GM18520 (cell line): ENCODE data around the gene CCDC144A.
"Not testable (repeated sequence)": the region's sequence is repeated elsewhere in the genome, so short reads cannot be mapped to it uniquely, and the experiment has no call there.

Source experiments
- ATAC-seq: cut with Tn5 transposase; IDR thresholded peaks from one replicate; pipeline ENCODE4 v1.9.1; 2021; ENCODE audit not compliant: unreplicated experiment

CCDC144A gene, protein sequence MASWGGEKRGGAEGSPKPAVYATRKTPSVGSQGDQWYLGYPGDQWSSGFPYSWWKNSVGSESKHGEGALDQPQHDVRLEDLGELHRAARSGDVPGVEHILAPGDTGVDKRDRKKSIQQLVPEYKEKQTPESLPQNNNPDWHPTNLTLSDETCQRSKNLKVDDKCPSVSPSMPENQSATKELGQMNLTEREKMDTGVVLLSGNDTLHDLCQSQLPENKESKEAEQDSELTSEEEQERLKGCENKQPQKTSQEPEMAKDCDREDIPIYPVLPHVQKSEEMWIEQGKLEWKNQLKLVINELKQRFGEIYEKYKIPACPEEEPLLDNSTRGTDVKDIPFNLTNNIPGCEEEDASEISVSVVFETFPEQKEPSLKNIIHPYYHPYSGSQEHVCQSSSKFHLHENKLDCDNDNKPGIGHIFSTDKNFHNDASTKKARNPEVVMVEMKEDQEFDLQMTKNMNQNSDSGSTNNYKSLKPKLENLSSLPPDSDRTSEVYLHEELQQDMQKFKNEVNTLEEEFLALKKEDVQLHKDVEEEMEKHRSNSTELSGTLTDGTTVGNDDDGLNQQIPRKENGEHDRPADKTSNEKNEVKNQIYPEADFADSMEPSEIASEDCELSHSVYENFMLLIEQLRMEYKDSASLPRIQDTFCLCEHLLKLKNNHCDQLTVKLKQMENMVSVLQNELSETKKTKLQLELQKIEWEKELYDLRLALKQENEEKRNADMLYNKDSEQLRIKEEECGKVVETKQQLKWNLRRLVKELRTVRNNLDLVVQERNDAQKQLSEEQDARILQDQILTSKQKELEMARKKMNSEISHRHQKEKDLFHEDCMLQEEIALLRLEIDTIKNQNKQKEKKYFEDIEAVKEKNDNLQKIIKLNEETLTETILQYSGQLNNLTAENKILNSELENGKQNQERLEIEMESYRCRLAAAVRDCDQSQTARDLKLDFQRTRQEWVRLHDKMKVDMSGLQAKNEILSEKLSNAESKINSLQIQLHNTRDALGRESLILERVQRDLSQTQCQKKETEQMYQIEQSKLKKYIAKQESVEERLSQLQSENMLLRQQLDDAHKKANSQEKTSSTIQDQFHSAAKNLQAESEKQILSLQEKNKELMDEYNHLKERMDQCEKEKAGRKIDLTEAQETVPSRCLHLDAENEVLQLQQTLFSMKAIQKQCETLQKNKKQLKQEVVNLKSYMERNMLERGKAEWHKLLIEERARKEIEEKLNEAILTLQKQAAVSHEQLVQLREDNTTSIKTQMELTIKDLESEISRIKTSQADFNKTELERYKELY (N-terminal part only)

GRCh38 chr17:16689731-16690281 is at the start of gene CCDC144A:
Gene CCDC144A (plus strand): TSS chr17:16690241. CDS start chr17:16690401, 160 bp downstream.
- not testable (repeated sequence) for ATAC-seq

- ATAC-seq = no peak
These were observed 40.5 kb upstream of the CCDC144A start for GRCh38 chr17:16649585-16649984.

DNA sequence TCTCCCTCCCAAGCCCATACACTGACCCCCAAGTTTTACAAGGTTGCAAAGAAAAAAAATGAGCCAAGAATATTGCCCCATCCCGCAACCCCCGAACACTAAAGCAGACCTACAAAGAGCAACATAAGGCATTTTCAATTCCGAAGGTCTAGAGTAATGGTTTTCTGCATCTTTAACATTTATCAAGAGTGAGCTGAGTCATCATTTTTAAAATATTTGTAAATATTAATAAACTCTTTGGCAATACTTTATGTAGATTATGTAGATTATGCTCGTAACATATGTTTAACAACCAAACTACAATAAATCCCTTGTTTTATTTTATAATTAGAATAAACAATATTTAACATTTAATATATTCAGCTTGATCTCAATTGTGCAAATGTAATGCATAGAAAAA is 37.8 kb upstream of the CCDC144A start:
- ATAC-seq = no peak

DNA sequence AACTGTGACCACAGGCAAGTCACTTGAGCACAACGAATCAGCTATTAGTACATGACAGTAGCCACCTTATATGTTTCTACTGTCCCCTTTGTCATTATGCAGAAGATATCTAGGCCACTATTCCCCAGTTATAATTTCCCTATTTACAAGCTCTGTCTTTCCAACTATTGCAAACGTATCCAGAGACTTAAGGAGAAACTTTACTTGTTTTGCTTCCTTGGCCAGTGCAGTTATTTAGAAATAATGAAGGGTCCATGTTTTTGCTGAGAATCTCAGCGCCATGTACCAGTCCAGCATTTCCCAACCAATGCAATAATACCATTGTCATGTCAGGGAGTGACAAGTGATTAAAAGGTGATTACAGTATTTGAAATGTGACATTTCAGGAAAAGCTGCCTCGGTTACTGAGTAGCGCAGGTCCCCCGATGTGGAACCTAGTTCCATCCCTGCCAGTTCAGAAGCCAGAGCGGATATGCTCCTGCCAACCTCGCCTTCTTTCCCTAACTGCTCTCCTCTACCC is 37.1 kb upstream of the CCDC144A start:
- no peak for ATAC-seq

GRCh38 chr17:16653367-16654041 is 36.5 kb upstream of the CCDC144A start, which contains the start of gene ZNF624:
Gene ZNF624 (minus strand): TSS chr17:16653850.
- peak; percentile 84 for ATAC-seq

GRCh38 chr17:16661217-16661616 is 28.8 kb upstream of the CCDC144A start:
- no peak for ATAC-seq

GRCh38 chr17:16662936-16663335 is 27.1 kb upstream of the CCDC144A start:
- no peak for ATAC-seq

GRCh38 chr17:16666553-16666906 is 23.5 kb upstream of the CCDC144A start:
- not testable (repeated sequence) for ATAC-seq

GRCh38 chr17:16666907-16667636 is 23.0 kb upstream of the CCDC144A start:
- not testable (repeated sequence) for ATAC-seq

- no peak for ATAC-seq
These were observed 13.3 kb upstream of the CCDC144A start for GRCh38 chr17:16676676-16677268.

GRCh38 chr17:16683290-16684138 is 6.5 kb upstream of the CCDC144A start:
- ATAC-seq = not testable (repeated sequence)

DNA sequence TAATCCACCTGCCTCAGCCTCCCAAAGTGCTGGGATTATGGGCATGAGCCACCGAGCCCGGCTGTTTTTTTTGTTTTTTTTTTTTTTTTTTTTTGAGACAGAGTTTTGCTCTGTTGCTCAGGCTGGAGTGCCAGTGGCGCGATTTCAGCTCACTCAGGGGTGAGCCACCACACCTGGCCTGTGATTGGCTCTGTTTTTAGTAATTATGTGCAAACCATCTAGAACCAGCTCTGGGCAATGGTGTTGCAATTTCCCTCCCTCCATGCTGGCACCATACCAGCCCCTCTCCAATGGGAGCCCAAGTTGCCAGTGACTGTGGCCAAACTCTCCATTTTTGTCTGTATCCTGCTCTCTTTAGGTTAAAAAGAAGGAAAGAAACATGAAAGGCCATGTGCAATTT is 4.0 kb upstream of the CCDC144A start:
- not testable (repeated sequence) for ATAC-seq

DNA sequence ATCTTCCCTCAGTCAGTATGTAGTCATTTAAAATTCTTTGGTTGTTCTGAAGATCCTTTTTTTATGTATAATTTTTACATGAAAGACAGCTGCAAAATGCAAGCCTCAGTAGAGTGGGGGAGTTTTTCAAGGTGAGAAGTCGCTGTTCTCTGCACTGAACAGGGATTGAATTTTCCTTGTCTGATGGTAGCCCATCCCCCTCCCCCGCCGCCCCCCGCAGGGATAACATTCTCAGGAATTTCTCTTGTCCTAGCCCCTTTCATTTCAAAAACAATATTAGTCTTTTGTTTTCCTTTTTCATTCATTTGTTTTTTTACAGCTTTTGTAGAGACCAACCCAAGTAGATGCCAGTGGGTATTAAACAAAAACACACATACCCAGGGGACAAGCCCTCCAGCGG is 2.9 kb upstream of the CCDC144A start:
- not testable (repeated sequence) for ATAC-seq

DNA sequence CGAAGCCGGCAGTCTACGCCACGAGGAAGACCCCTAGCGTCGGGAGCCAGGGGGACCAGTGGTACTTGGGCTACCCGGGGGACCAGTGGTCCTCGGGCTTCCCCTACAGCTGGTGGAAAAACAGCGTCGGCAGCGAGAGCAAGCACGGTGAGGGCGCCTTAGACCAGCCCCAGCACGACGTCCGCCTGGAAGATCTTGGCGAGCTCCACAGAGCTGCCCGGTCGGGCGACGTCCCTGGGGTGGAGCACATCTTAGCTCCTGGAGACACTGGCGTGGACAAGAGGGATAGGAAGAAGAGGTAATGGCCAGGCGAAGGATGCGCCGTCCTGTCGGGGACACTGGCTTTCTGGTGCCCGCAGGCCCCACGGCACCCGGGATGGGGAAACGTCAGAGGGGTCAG is 406 bp downstream of the CCDC144A start:
- ATAC-seq = not testable (repeated sequence)

DNA sequence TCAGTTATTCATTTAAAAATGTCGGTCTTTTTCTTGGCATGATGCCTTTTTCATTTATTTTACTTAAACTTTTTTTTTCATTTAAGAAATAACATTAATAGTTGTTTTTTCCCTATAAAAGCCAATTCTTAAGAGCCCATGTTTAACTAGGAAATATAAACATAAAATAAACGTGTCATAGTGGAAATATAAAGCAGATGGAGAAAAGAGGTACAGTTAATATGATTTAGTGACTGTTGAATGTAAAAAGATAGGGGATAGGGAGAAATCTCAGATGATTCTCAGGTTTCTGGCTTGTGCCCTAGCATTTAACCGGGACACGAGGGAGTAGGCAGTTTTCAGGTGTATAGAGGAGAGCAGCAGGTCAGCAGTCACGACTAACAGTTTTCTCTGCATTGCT is 7.6 kb downstream of the CCDC144A start:
- ATAC-seq = not testable (repeated sequence)

DNA sequence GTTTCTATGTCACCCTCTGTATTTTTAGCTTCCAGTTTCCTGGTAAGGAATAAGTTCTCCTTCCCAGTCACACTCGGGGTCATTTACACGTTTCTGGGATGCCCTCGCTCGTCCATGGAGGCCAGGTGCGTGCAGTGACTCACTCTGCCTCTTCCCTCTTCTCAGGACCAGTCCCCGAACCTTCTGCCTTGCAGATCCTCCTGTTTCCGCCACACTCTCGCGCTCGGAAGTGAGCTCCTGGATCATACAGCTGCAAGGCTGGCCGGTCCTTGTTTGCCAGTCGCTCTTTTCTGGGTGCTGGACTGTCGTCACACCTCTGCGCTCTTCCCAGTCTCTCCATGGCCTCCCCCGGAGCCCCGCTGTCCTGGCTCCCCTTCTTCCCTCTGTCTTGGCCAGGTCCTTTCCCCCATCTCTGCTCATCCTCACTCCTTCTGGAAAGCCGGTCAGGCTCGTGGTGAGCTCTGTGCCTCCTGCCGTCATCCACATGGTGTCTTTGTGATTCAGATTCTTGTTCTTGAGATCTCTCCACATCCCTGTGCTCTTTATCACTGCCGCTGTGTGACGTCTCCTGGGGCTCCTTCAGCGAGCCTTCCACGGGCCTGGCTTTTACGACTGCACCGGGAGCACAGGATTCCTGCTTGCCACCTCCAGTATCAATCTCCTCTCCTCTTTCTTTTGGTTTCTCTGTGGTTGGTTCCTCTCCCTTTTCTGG is 55.6 kb downstream of the CCDC144A start:
- not testable (repeated sequence) for ATAC-seq

DNA sequence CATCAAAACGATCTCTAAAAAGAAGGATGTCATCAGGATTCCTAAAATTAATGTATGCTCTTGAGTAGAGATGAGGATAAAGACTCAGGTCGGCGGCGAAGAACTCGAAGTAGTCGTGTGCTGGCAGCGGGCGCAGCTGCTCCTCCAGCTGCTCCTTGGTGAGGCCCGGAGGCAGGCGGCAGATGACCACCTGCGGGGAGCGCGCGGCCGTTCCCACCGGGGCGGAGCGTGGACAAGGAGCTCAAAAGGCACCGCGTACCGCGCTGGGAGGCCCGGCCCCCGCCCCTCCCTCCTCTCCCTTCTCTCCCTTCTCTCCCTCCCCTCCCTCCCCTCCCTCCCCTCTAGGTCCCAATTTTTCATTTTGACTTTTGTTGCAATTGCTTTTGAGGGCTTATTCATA is 56.5 kb downstream of the CCDC144A start:
- not testable (repeated sequence) for ATAC-seq
